Ishikawa (cell line): Measurements from ENCODE around the gene LEMD3.

ENCODE experiments used
- CEBPB ChIP-seq: IDR thresholded peaks from 2 replicates; pipeline ENCODE4 v1.6.1; 2012
- EGR1 ChIP-seq: IDR thresholded peaks from 2 replicates; pipeline ENCODE4 v1.6.1; 2012
- EP300 ChIP-seq: IDR thresholded peaks from 2 replicates; pipeline ENCODE4 v1.6.1; 2012; ENCODE audit warnings: borderline replicate concordance
- FOXM1 ChIP-seq: IDR thresholded peaks from 2 replicates; pipeline ENCODE4 v1.6.1; 2012; ENCODE audit warnings: low read depth, borderline replicate concordance
- MAX ChIP-seq: IDR thresholded peaks from 2 replicates; pipeline ENCODE4 v1.6.1; 2012
- NFIC ChIP-seq: IDR thresholded peaks from 2 replicates; pipeline ENCODE4 v1.6.1; 2012
- RAD21 ChIP-seq: IDR thresholded peaks from 2 replicates; pipeline ENCODE4 v1.6.1; 2012; ENCODE audit warnings: low read depth
- REST ChIP-seq: IDR thresholded peaks from 2 replicates; pipeline ENCODE4 v1.6.1; 2012; ENCODE audit warnings: low read depth, mild to moderate bottlenecking
- TAF1 ChIP-seq: IDR thresholded peaks from 2 replicates; pipeline ENCODE4 v1.6.1; 2012; ENCODE audit warnings: low read depth, mild to moderate bottlenecking
- YY1 ChIP-seq: IDR thresholded peaks from 2 replicates; pipeline ENCODE4 v1.6.1; 2012; ENCODE audit warnings: low read depth

GRCh38 chr12:65189028-65189718 lies 19.8 kb downstream of the LEMD3 start:
- TF ChIP-seq NFIC = no peak
- no peak for TF ChIP-seq EP300
- no peak for TF ChIP-seq REST
- TF ChIP-seq YY1 = no peak
- no peak for TF ChIP-seq MAX
- no peak for TF ChIP-seq TAF1
- TF ChIP-seq EGR1 = no peak
- no peak for TF ChIP-seq RAD21
- TF ChIP-seq FOXM1 = no peak
- TF ChIP-seq CEBPB = no peak
